ENCODE measurements around the gene XRCC5.

Gene XRCC5

GRCh38 chr2:216216951-216217903 lies 108.1 kb downstream of the XRCC5 start:
- TF ChIP-seq CTCF (IDR thresholded peaks at IDR 0.05): no peak

GRCh38 chr2:216217904-216218260 lies 108.7 kb downstream of the XRCC5 start:
- no peak for TF ChIP-seq CTCF (IDR thresholded peaks at IDR 0.05)

GRCh38 chr2:216219861-216220260 lies 110.7 kb downstream of the XRCC5 start:
- TF ChIP-seq CTCF (IDR thresholded peaks at IDR 0.05): no peak

GRCh38 chr2:216220976-216221375 lies 111.8 kb downstream of the XRCC5 start:
- TF ChIP-seq CTCF (IDR thresholded peaks at IDR 0.05): no peak

- TF ChIP-seq CTCF (IDR thresholded peaks at IDR 0.05): no peak
Observed at GRCh38 chr2:216221811-216222210, 112.7 kb downstream of the XRCC5 start.

GRCh38 chr2:216222650-216223352 lies 113.7 kb downstream of the XRCC5 start:
- TF ChIP-seq CTCF (IDR thresholded peaks at IDR 0.05): peak; percentile 29; the same call in 1 of the 2 replicates

GRCh38 chr2:216224388-216224787 lies 115.2 kb downstream of the XRCC5 start:
- no peak for TF ChIP-seq CTCF (IDR thresholded peaks at IDR 0.05)

All from LNCAP (cell line).